Osteoblast (primary cell): ENCODE results near the gene CCNYL1. TPM values are rescaled to one million over a fixed set of nuclear protein-coding genes. Genes with fewer than 3 reads are reported as not detected.
"Not testable (repeated sequence)": the region's sequence is repeated elsewhere in the genome, so short reads cannot be mapped to it uniquely, and the experiment has no call there.

Experiments used
- DNase-seq: peaks from one replicate; pipeline ENCODE4 v3.0.0; 2011; ENCODE audit warnings: low spot score, mixed read lengths; ENCODE audit not compliant: insufficient read length; ENCODE audit errors: missing footprints
- H2AFZ ChIP-seq: 2 replicates; pipeline ENCODE4 v1.6.0; 2011; ENCODE audit warnings: mild to moderate bottlenecking, low read length
- H3K27ac ChIP-seq: 2 replicates; pipeline ENCODE4 v1.5.1; 2011; ENCODE audit warnings: mild to moderate bottlenecking, low read depth, low read length, moderate library complexity
- H3K27me3 ChIP-seq: 2 replicates; pipeline ENCODE4 v1.6.0; 2012; ENCODE audit warnings: mild to moderate bottlenecking, control low read depth, inconsistent platforms, low read length, moderate library complexity; ENCODE audit not compliant: insufficient read depth
- H3K36me3 ChIP-seq: 2 replicates; pipeline ENCODE4 v1.5.1; 2011; ENCODE audit warnings: mild to moderate bottlenecking, low read length, control low read depth, moderate library complexity; ENCODE audit not compliant: insufficient read depth
- H3K4me1 ChIP-seq: 2 replicates; pipeline ENCODE4 v1.5.1; 2011; ENCODE audit warnings: mild to moderate bottlenecking, low read length, control low read depth, moderate library complexity; ENCODE audit not compliant: insufficient read depth
- H3K4me2 ChIP-seq: 2 replicates; pipeline ENCODE4 v1.6.0; 2011; ENCODE audit warnings: mild to moderate bottlenecking, low read length; ENCODE audit not compliant: insufficient read depth
- H3K4me3 ChIP-seq: fragments of 200-600 bp; sonication (generic); 3 replicates; pipeline ENCODE4 v1.5.1; 2012; ENCODE audit warnings: mild to moderate bottlenecking, low read length, inconsistent platforms; ENCODE audit not compliant: insufficient read depth
- H3K79me2 ChIP-seq: 2 replicates; pipeline ENCODE4 v1.6.0; 2012; ENCODE audit warnings: mild to moderate bottlenecking, low read length, control low read depth, inconsistent platforms; ENCODE audit not compliant: insufficient read depth
- H3K9me3 ChIP-seq: 2 replicates; pipeline ENCODE4 v1.5.1; 2011; ENCODE audit warnings: low read depth, low read length, control low read depth
- H4K20me1 ChIP-seq: 2 replicates; pipeline ENCODE4 v1.6.0; 2012; ENCODE audit warnings: mild to moderate bottlenecking, low read length, control low read depth; ENCODE audit not compliant: insufficient read depth
- CTCF ChIP-seq: IDR thresholded peaks from 2 replicates; pipeline ENCODE4 v1.5.1; 2011; ENCODE audit warnings: mild to moderate bottlenecking, low read depth, low read length, moderate library complexity; ENCODE audit errors: extremely low read depth
- total RNA-seq: library from RNA; depleted of rRNA; stranded (reverse); fragments of >200 nt; gene quantifications from 2 replicates; pipeline ENCODE4 v1.2.3, GENCODE V29; 2012

The CCNYL1 gene
- total RNA-seq, 1 donor, result 15.9 TPM

- no peak overlapping the region for H3K4me3 ChIP-seq
- H3K4me1 ChIP-seq, result peaks cover 15% of the 10 kb centered on the region
- no peaks in the 10 kb centered on the region for H3K27me3 ChIP-seq
- DNase-seq, result no peak
- H3K9me3 ChIP-seq, result no peaks in the 10 kb centered on the region
- H3K27ac ChIP-seq, result no peak overlapping the region
- no peaks in the 10 kb centered on the region for H4K20me1 ChIP-seq
- H3K4me2 ChIP-seq, result no peak overlapping the region
- H2AFZ ChIP-seq, result no peak overlapping the region
- H3K79me2 ChIP-seq, result no peaks in the 10 kb centered on the region
- no peaks in the 10 kb centered on the region for H3K36me3 ChIP-seq
- no peak for TF ChIP-seq CTCF
These were observed 17.7 kb upstream of the CCNYL1 start for GRCh38 chr2:207693641-207694249.

DNA sequence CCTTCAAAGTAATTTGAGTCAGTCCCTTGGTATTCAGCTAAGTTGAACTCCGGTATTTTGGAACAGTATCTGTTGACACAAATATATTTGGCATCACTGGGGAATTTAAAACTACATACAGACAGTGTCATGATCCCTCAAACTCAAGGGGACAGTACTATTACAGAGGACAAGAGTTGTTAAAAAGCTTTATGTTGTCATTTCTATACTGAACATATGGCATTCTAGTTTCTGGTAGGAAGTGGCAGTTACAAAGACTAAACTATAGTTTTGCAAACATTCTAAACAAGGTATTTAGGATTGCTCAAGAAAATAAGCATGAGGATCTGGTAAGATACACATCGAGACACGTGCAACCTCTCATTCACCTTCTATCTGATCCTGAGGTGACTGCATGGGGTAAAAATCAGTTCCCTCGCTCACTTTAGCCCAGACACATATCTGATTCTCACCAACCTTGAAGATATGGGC is 16.6 kb upstream of the CCNYL1 start:
- Histone ChIP-seq H4K20me1 (no peaks in the 10 kb centered on the region), H3K4me2 (peak overlapping the region; percentile 9), H3K79me2 (no peaks in the 10 kb centered on the region), H3K36me3 (no peaks in the 10 kb centered on the region), H3K4me3 (no peak overlapping the region), H2AFZ (no peak overlapping the region), H3K27ac (no peak overlapping the region), H3K27me3 (no peaks in the 10 kb centered on the region), H3K9me3 (no peaks in the 10 kb centered on the region), H3K4me1 (peaks cover 15% of the 10 kb centered on the region)
- TF ChIP-seq CTCF, result no peak
- no peak for DNase-seq

DNA sequence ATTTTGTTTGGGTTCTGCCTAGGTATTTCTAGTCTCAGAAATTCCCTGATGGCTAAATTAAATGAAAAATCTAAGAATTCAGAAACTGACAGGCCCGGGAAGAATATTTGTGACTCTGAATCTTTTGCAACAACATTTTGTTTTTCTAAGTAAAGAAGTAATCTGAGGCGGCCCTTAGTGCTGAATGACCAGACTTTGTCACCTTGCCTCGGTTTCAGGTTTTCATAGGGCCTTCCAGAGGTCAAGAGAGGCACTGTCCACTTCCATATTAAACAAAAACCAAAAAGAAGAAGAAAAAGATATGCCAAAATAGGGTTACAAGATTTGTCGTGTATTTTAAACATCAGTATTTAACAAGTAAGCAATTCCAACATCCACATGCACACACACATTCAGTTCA is 16.1 kb upstream of the CCNYL1 start:
- H3K4me2 ChIP-seq, result peak overlapping the region; percentile 9
- H3K27ac ChIP-seq, result no peak overlapping the region
- DNase-seq, result no peak
- no peaks in the 10 kb centered on the region for H3K9me3 ChIP-seq
- no peak overlapping the region for H2AFZ ChIP-seq
- no peaks in the 10 kb centered on the region for H3K79me2 ChIP-seq
- no peak for TF ChIP-seq CTCF
- H3K27me3 ChIP-seq, result no peaks in the 10 kb centered on the region
- no peaks in the 10 kb centered on the region for H3K36me3 ChIP-seq
- no peaks in the 10 kb centered on the region for H4K20me1 ChIP-seq
- peaks cover 15% of the 10 kb centered on the region for H3K4me1 ChIP-seq
- no peak overlapping the region for H3K4me3 ChIP-seq

DNA sequence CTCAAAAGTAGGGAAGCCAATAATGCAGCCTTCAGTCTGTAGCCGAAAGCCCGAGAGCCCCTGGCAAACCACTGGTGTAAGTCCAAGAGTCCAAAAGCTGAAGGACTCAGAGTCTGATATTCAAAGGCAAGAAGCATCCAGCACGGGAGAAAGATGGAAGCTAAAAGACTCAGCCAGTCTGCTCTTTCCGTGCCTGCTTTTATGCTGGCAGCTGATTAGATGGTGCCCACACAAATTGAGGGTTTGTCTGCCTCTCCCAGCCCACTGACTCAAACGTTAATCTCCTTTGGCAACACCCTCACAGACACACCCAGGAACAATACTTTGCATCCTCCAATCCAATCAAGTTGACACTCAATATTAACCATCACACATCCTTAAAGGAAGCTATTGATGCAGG is 14.5 kb upstream of the CCNYL1 start:
- not testable (repeated sequence) for H3K9me3 ChIP-seq, H3K27me3 ChIP-seq, H3K4me2 ChIP-seq, H4K20me1 ChIP-seq, H3K4me3 ChIP-seq, DNase-seq, H3K27ac ChIP-seq, H3K36me3 ChIP-seq, H3K79me2 ChIP-seq
- peaks cover 15% of the 10 kb centered on the region for H3K4me1 ChIP-seq
- H2AFZ ChIP-seq, result peak overlapping the region; percentile 6
